Measurements from ENCODE around the gene KCNQ5.

DNA sequence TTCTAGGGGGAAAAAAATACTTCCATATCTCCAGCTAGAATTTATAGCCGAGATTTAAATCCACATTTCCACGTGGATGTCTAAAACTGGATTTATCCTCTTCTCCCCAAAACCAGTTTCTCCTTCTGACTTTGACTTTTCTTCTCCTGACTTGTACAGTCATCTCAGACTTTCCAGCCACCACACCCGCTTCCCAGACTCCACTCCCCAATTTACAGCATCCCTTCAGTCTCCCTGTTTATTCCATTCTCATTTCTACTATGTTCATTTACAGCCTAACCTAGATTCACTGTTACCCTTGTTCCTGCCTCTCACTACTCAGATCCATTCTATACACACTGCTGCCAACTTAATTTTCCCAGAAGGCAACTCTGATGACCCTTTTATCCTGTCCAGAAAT, 378.6 kb downstream of the KCNQ5 start:
- TF ChIP-seq, protein P1, sequence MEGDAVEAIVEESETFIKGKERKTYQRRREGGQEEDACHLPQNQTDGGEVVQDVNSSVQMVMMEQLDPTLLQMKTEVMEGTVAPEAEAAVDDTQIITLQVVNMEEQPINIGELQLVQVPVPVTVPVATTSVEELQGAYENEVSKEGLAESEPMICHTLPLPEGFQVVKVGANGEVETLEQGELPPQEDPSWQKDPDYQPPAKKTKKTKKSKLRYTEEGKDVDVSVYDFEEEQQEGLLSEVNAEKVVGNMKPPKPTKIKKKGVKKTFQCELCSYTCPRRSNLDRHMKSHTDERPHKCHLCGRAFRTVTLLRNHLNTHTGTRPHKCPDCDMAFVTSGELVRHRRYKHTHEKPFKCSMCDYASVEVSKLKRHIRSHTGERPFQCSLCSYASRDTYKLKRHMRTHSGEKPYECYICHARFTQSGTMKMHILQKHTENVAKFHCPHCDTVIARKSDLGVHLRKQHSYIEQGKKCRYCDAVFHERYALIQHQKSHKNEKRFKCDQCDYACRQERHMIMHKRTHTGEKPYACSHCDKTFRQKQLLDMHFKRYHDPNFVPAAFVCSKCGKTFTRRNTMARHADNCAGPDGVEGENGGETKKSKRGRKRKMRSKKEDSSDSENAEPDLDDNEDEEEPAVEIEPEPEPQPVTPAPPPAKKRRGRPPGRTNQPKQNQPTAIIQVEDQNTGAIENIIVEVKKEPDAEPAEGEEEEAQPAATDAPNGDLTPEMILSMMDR (IDR thresholded peaks at IDR 0.05), result no peak
- TF ChIP-seq POLR2A (IDR thresholded peaks at IDR 0.05), result no peak

Data from thyroid gland (tissue), 4 donors.